CD14-positive monocyte (primary cell): Measurements from ENCODE around the gene NR6A1. TPM values are rescaled to one million over a fixed set of nuclear protein-coding genes. Genes with fewer than 3 reads are reported as not detected.

ENCODE experiments used
- DNase-seq, 3 donors: peaks; one replicate each; pipeline ENCODE4 v3.0.0-alpha.2; 2011 to 2022
- H2AFZ ChIP-seq: 2 replicates; pipeline ENCODE4 v1.6.0; 2012; ENCODE audit warnings: mild to moderate bottlenecking, low read depth, low read length, inconsistent platforms; ENCODE audit not compliant: insufficient read depth, poor library complexity, severe bottlenecking
- H3K27ac ChIP-seq, 2 donors: 1 replicate in 1 of 2; 2 replicates in 1 of 2; pipeline ENCODE4 v1.5.1; 2012 to 2013; ENCODE audit warnings: low read length in 2 of 2, control low read depth in 1 of 2, inconsistent platforms in 1 of 2, low read depth in 1 of 2, mild to moderate bottlenecking in 1 of 2
- H3K27me3 ChIP-seq, 2 donors: one replicate each; pipeline versions ENCODE4 v1.6.0 to v1.6.1; 2011 to 2013; ENCODE audit warnings: low read length in 2 of 2; ENCODE audit not compliant: control insufficient read depth in 2 of 2, insufficient read depth in 2 of 2
- H3K36me3 ChIP-seq, 2 donors: replicated peaks in 1 of 2; 1 replicate in 1 of 2; 2 replicates in 1 of 2; pipeline versions ENCODE4 v1.5.1 to v1.6.1; 2012 to 2013; ENCODE audit warnings: low read length in 2 of 2, control low read depth in 1 of 2, inconsistent platforms in 1 of 2, mild to moderate bottlenecking in 1 of 2; ENCODE audit not compliant: insufficient read depth in 2 of 2, control insufficient read depth in 1 of 2
- H3K4me1 ChIP-seq, 2 donors: 1 replicate in 1 of 2; 2 replicates in 1 of 2; pipeline versions ENCODE4 v1.5.1 to v1.6.1; 2012 to 2013; ENCODE audit warnings: low read length in 2 of 2, control low read depth in 1 of 2, inconsistent platforms in 1 of 2, mild to moderate bottlenecking in 1 of 2, moderate library complexity in 1 of 2; ENCODE audit not compliant: insufficient read depth in 2 of 2, control insufficient read depth in 1 of 2
- H3K4me2 ChIP-seq: replicated peaks from 2 replicates; pipeline ENCODE3; 2012; ENCODE audit warnings: low read length, moderate library complexity, mild to moderate bottlenecking; ENCODE audit not compliant: poor library complexity, severe bottlenecking; ENCODE audit errors: extremely low read depth
- H3K4me3 ChIP-seq, 3 experiments: fragments of 200-600 bp in 1 of 3; sonication (generic) in 1 of 3; replicated peaks in 1 of 3; 1 replicate in 2 of 3; 2 replicates in 1 of 3; pipeline ENCODE4 v1.5.1; 2011 to 2013; ENCODE audit warnings: low read length in 3 of 3, mild to moderate bottlenecking in 3 of 3, control low read depth in 2 of 3, low read depth in 2 of 3, inconsistent platforms in 1 of 3, moderate library complexity in 1 of 3
- H3K79me2 ChIP-seq: 2 replicates; pipeline ENCODE4 v1.6.0; 2012; ENCODE audit warnings: mild to moderate bottlenecking, control low read depth, inconsistent platforms, low read length, moderate library complexity; ENCODE audit not compliant: insufficient read depth
- H3K9ac ChIP-seq: 2 replicates; pipeline ENCODE4 v1.6.0; 2017; ENCODE audit warnings: low read length, mild to moderate bottlenecking; ENCODE audit not compliant: insufficient read depth, poor library complexity, severe bottlenecking
- H3K9me3 ChIP-seq, 2 donors: replicated peaks in 1 of 2; 1 replicate in 1 of 2; 2 replicates in 1 of 2; pipeline versions ENCODE4 v1.5.1 to v1.6.1; 2012 to 2013; ENCODE audit warnings: low read length in 2 of 2, control low read depth in 1 of 2; ENCODE audit not compliant: control insufficient read depth in 1 of 2, insufficient read depth in 1 of 2
- H4K20me1 ChIP-seq: 2 replicates; pipeline ENCODE4 v1.6.0; 2012; ENCODE audit warnings: mild to moderate bottlenecking, low read length, control low read depth, moderate library complexity; ENCODE audit not compliant: insufficient read depth
- H3K27ac Mint-ChIP-seq, 7 donors: one replicate each; pipeline ENCODE4 v1.8.0; 2020; ENCODE audit warnings: mild to moderate bottlenecking in 7 of 7, mixed read lengths in 7 of 7, moderate library complexity in 6 of 7, inconsistent platforms in 2 of 7
- H3K27me3 Mint-ChIP-seq, 3 donors: one replicate each; pipeline ENCODE4 v1.8.0; 2021 to 2022; ENCODE audit warnings: low read depth in 3 of 3, mild to moderate bottlenecking in 3 of 3, mixed read lengths in 3 of 3, moderate library complexity in 3 of 3, inconsistent platforms in 1 of 3
- H3K36me3 Mint-ChIP-seq, 2 donors: one replicate each; pipeline ENCODE4 v1.8.0; 2020; ENCODE audit warnings: mixed read lengths in 2 of 2, inconsistent platforms in 1 of 2, mild to moderate bottlenecking in 1 of 2
- H3K4me1 Mint-ChIP-seq: one replicate; pipeline ENCODE4 v1.8.0; 2020; ENCODE audit warnings: mild to moderate bottlenecking, mixed read lengths
- H3K4me3 Mint-ChIP-seq, 2 donors: one replicate each; pipeline ENCODE4 v1.8.0; 2020; ENCODE audit warnings: mild to moderate bottlenecking in 2 of 2, mixed read lengths in 2 of 2, moderate library complexity in 1 of 2
- H3K9me3 Mint-ChIP-seq, 7 donors: one replicate each; pipeline ENCODE4 v1.8.0; 2020 to 2022; ENCODE audit warnings: mixed read lengths in 7 of 7, mild to moderate bottlenecking in 6 of 7, moderate library complexity in 6 of 7, inconsistent platforms in 2 of 7
- CTCF ChIP-seq: fragments of 200-600 bp; IDR thresholded peaks from one replicate; pipeline ENCODE4 v1.8.0; 2022; ENCODE audit warnings: antibody characterized with exemption, mild to moderate bottlenecking
- WGBS: methylation state at CpG from one replicate; pipeline ENCODE4 v1.1.5; 2013; ENCODE audit warnings: missing lambda C conversion rate; ENCODE audit not compliant: insufficient coverage; 5-methylcytosine and 5-hydroxymethylcytosine counted together
- intact Hi-C, 2 donors: fragments of 100-400 bp; cut with micrococcal nuclease; formaldehyde crosslinking; loops; one replicate each; pipeline versions ENCODE4 v1.15.0 to v1.15.1; 2023
- polyA plus RNA-seq, 3 donors: library from polyadenylated mRNA; depleted of rRNA in 1 of 3; unstranded in 2 of 3; stranded (reverse) in 1 of 3; fragments of 300-500 nt in 2 of 3; fragments of >200 nt in 1 of 3; fragmentation: Illumina TruSeq in 2 of 3; gene quantifications; 1 replicate in 2 of 3; 2 replicates in 1 of 3; pipeline ENCODE4 v1.2.3, GENCODE V29; 2012 to 2021

Gene NR6A1
- polyA plus RNA-seq, 3 donors: 0.15 to 2.9 (median 0.28) TPM

- 0% methylated on average over 1 of the region's 2 CpGs for WGBS
- H3K4me1 Mint-ChIP-seq: peaks cover 29% of the 10 kb centered on the region
- Histone ChIP-seq H3K27ac (no peak overlapping the region), H3K4me1 (peaks cover 24 to 35% of the 10 kb centered on the region in 2 donors), H3K36me3 (no peaks in the 10 kb centered on the region), H3K4me2 (peak overlapping the region; percentile 49), H3K9ac (no peak overlapping the region), H3K79me2 (no peaks in the 10 kb centered on the region), H2AFZ (no peak overlapping the region), H4K20me1 (no peaks in the 10 kb centered on the region), H3K9me3 (no peaks in the 10 kb centered on the region), H3K27me3 (no peaks in the 10 kb centered on the region), H3K4me3 (no peak overlapping the region)
- peaks cover 0 to 3% of the 10 kb centered on the region in 2 donors for H3K36me3 Mint-ChIP-seq
- peak overlapping the region in 1 of 2 donors; percentile 69 for H3K4me3 Mint-ChIP-seq
- peaks cover 1 to 5% (median 4%) of the 10 kb centered on the region in 3 donors for H3K27me3 Mint-ChIP-seq
- H3K27ac Mint-ChIP-seq: peak overlapping the region in 3 of 7 donors; percentile 40 to 54 (median 51)
- H3K9me3 Mint-ChIP-seq: peaks cover 0 to 3% (median 0%) of the 10 kb centered on the region in 7 donors
- no peak for TF ChIP-seq CTCF
- intact Hi-C loops: no loop called here
- DNase-seq: peak; percentile 25 to 46 (median 32)
Measured at GRCh38 chr9:124784509-124784908, 13.4 kb upstream of the NR6A1 start.

DNA sequence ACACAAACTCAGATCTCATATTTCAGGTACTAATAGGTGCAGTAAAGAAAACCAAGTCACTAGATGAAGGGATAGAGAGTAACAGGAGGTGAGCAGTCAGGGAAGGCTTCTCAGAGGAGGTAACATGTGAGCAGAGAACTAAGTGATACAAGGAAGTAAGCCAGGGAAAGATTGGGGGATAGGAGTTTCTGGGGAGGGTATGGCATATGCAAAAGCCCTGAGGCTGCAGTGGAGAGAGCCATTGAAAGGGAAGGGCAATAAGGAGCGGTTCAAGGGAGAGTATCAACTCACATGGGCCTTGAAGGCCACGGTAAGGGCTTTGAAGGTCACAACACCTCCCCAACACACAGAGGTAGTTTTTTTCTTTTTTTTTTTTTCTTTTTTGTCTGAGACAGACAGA lies 12.7 kb upstream of the NR6A1 start:
- peak overlapping the region in 3 of 7 donors; percentile 57 to 77 (median 70) for H3K27ac Mint-ChIP-seq
- H3K27me3 ChIP-seq: no peaks in the 10 kb centered on the region
- no peak overlapping the region for H3K9ac ChIP-seq
- no peak overlapping the region for H3K4me3 ChIP-seq
- H3K9me3 ChIP-seq: no peaks in the 10 kb centered on the region
- H3K79me2 ChIP-seq: no peaks in the 10 kb centered on the region
- H2AFZ ChIP-seq: peak overlapping the region; percentile 6
- H3K4me3 Mint-ChIP-seq: peak overlapping the region in 1 of 2 donors; percentile 9
- no peaks in the 10 kb centered on the region for H3K36me3 ChIP-seq
- no peaks in the 10 kb centered on the region for H4K20me1 ChIP-seq
- WGBS: no CpG with 5 or more reads among the region's 2 CpGs
- TF ChIP-seq CTCF: no peak
- H3K4me1 ChIP-seq: peaks cover 24 to 35% of the 10 kb centered on the region in 2 donors
- peaks cover 1 to 5% (median 4%) of the 10 kb centered on the region in 3 donors for H3K27me3 Mint-ChIP-seq
- intact Hi-C loops: no loop called here
- no peak overlapping the region for H3K27ac ChIP-seq
- peaks cover 30% of the 10 kb centered on the region for H3K4me1 Mint-ChIP-seq
- H3K4me2 ChIP-seq: no peak overlapping the region
- peaks cover 0 to 3% of the 10 kb centered on the region in 2 donors for H3K36me3 Mint-ChIP-seq
- peaks cover 0 to 3% (median 0%) of the 10 kb centered on the region in 7 donors for H3K9me3 Mint-ChIP-seq
- no peak for DNase-seq
